AG10803 (cell line): ENCODE results near the gene MYL3.
A peak's percentile ranks its signal among the peaks of the same experiment; 100 is the strongest.

Experiments
- DNase-seq: peaks from one replicate; pipeline ENCODE4 v3.0.0; 2010; ENCODE audit warnings: low read depth
- H3K4me3 ChIP-seq: 2 replicates; pipeline ENCODE4 v1.5.1; 2011; ENCODE audit warnings: mild to moderate bottlenecking, low read length, control low read depth
- TF ChIP-seq, protein P1 (sequence below): conservative IDR thresholded peaks from 2 replicates; pipeline ENCODE4 v1.5.1; 2011; ENCODE audit warnings: mild to moderate bottlenecking, low read length, control low read depth, inconsistent platforms

The MYL3 gene

DNA sequence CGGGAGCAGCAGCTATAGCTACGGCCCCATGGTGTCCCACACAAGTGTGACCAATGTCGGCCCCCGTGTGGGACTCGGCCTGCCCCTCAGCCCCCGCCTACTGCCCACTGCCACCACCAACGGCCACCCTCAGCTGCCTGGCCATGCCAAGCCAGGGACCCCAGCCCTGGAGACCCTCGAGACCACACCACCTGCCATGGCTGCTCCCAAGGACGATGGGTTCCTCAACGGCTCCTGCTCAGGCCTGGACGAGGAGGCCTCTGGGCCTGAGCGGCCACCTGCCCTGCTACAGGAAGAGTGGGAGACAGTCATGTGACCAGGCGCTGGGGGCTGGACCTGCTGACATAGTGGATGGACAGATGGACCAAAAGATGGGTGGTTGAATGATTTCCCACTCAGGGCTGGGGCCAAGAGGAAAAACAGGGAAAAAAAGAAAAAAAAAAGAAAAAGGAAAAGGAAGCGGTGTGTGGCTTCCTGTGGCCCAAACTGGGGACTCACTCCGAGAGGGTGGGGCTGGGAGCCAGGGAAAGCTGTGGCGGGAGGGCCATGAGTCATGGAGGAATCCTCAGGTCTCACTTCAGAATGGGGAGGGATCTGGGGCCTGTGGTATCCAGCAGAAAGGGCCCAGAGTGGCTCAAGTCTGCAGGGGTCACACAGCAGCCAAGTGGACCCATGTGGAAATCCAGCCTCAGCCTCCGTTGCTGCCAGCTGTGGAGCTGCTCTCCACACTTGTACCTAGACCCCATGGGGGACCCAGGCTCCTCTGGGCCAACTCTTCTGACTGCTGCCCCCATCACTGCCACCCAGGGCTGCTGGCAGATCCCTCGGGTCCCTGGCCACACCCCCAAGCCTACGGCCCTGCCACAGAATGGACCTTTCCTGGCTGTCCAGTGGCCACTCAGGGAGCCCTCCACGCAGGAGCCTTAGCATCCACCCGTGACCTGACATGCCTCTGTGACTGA is 40.4 kb upstream of the MYL3 start:
- peak; percentile 60 for DNase-seq
- H3K4me3 ChIP-seq, result no peak overlapping the region
- TF ChIP-seq, protein P1, sequence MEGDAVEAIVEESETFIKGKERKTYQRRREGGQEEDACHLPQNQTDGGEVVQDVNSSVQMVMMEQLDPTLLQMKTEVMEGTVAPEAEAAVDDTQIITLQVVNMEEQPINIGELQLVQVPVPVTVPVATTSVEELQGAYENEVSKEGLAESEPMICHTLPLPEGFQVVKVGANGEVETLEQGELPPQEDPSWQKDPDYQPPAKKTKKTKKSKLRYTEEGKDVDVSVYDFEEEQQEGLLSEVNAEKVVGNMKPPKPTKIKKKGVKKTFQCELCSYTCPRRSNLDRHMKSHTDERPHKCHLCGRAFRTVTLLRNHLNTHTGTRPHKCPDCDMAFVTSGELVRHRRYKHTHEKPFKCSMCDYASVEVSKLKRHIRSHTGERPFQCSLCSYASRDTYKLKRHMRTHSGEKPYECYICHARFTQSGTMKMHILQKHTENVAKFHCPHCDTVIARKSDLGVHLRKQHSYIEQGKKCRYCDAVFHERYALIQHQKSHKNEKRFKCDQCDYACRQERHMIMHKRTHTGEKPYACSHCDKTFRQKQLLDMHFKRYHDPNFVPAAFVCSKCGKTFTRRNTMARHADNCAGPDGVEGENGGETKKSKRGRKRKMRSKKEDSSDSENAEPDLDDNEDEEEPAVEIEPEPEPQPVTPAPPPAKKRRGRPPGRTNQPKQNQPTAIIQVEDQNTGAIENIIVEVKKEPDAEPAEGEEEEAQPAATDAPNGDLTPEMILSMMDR, result no peak

DNA sequence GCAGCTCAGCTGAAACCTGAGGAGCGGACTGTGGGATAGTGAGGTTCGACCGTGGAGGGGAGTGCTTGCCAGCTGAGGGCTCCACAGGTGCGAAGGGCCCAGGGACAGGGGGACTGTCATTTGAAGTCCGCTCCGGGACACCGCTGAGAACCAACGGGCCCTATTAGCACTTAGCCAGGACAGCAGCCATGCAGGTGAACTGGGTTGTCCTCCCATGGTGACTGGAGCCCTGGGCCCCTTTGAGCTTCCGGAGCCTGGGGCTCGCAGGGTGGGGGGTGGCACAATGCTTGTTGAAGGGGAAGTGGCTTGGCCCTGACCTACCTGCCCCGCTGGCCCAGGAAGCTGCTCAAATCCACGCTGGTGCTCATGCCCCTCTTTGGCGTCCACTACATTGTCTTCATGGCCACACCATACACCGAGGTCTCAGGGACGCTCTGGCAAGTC is 39.0 kb upstream of the MYL3 start:
- DNase-seq, result no peak
- TF ChIP-seq, protein P1, result no peak
- H3K4me3 ChIP-seq, result no peak overlapping the region

DNA sequence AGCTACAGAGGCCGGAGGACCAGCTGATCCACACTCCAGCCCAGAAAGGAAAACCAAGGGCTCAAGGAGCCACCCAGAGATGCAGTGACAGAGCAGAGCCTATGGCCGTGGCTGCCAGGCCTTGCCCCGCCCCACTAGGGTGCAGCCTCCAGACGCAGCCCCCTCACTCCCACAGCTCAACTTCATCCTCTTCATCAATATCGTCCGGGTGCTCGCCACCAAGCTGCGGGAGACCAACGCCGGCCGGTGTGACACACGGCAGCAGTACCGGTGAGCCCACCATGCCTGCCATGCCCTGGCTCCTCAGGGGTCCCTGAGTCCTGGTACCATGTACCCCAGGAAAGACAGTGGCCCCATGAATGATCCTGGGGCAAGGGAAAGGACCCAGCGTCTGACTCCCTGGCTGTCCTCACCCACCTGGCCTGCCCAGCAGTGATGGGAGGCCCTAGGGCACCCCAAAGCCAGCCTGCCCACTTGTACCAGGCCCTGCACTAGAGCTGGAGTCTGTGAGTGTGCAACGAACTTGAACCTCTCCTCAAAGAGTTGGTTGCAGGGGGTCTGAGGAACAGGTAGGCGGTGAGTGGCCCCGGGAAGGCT is 38.4 kb upstream of the MYL3 start:
- no peak overlapping the region for H3K4me3 ChIP-seq
- DNase-seq, result no peak
- TF ChIP-seq, protein P1, result no peak

DNA sequence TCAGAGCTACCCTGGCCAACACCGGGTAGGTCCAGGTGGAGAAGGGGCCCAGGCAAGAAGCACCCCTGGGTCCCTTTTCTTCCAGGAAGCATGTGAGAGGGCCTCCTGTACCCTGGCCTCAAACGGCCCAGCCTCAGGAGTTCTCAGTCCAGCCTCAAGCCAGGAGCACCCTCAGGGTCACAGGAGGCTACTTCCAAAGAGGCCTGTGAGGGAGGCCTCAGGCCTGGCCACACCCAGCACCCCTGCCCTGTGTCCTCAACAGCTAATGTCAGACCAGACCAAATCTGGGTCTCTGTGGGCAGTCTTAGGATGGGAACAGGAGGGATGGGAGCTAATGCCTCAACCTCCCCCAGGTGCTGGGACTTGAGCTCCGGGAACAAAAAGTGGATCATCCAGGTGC is 37.8 kb upstream of the MYL3 start:
- no peak overlapping the region for H3K4me3 ChIP-seq
- TF ChIP-seq, protein P1, result no peak
- no peak for DNase-seq

DNA sequence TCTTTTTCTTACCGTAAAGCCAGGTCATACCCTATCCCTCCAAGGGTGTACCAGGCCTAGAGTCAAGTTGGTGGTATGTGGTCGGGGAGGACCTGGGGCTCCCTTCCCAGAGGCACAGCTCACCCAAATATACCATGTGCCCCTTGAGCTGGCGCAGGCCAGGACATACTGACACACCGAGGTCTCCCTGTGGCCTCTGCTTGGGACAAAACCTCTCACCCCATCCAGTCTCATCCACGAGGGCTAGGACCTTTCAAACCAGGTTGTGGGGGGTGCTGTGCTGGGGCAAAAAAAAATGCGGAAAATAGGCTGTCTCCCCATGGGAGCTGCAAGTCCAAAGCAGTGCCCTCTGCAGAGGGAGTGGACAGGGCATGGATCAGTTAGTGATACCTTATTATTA is 37.1 kb upstream of the MYL3 start:
- DNase-seq, result no peak
- TF ChIP-seq, protein P1, result no peak
- H3K4me3 ChIP-seq, result no peak overlapping the region

DNA sequence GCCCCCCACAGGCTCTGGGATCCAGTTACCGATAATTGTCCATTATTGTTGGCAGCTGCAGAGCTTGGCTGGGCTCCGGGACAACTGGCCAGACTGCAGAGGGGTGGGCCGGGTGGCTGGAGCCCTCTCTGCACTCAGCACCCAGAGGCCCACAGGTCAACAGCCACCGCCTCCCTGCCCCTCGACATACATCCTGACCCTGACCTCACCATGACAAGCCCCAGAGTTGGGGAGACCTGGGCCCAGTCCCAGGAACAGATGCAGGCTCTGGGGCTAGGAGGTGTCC is 36.7 kb upstream of the MYL3 start:
- no peak for DNase-seq
- TF ChIP-seq, protein P1, result no peak
- H3K4me3 ChIP-seq, result no peak overlapping the region
